ENCODE measurements around the gene PTPRN. TPM values are rescaled to one million over a fixed set of nuclear protein-coding genes. Genes with fewer than 3 reads are reported as not detected.

PTPRN gene
- total and polyA plus RNA-seq, 10 of the 15 experiments (the other 5 are each of a cell fraction or from before 2014, with no cell fraction given) = 0.28 to 0.69 TPM; not detected in 8

DNA sequence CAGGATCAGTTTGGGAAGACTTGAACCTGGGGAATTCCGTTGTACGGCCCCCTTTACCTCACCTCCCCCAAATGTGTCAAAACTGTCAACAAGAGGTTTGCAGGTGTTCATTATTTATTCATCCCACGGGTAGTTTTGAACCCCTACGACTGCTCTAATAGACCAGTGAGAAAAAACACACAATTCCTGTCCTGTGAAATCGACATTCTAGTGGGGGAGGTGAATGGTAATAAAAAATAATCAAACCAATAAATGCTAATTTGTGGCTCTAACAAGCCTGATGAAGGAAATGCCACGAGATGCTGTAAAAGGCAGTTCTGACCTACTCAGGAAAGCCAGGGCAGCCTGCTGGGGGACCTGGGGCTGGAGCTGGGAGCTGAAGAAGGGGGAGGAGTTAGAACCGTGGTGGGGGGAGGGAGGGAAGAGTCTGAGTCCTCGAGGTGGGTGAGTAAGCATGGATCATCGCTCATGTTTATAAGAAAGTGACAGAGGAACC lies 30.5 kb downstream of the PTPRN start (continued):
- no peak for TF ChIP-seq SIX5 (IDR thresholded peaks at IDR 0.05; ENCODE audit: low read depth, low read length, severe bottlenecking)
- TF ChIP-seq, protein P1, sequence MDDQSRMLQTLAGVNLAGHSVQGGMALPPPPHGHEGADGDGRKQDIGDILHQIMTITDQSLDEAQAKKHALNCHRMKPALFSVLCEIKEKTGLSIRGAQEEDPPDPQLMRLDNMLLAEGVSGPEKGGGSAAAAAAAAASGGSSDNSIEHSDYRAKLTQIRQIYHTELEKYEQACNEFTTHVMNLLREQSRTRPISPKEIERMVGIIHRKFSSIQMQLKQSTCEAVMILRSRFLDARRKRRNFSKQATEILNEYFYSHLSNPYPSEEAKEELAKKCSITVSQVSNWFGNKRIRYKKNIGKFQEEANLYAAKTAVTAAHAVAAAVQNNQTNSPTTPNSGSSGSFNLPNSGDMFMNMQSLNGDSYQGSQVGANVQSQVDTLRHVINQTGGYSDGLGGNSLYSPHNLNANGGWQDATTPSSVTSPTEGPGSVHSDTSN (IDR thresholded peaks at IDR 0.05; ENCODE audit: insufficient replicate concordance, low read depth, low read length) = peak; percentile 59
- TF ChIP-seq POLR2A (IDR thresholded peaks at IDR 0.05; ENCODE audit: low read depth, low read length) = no peak
- peak; percentile 66 for TF ChIP-seq FOXM1 (IDR thresholded peaks at IDR 0.05; ENCODE audit: low read depth, low read length)
- TF ChIP-seq, protein P2, sequence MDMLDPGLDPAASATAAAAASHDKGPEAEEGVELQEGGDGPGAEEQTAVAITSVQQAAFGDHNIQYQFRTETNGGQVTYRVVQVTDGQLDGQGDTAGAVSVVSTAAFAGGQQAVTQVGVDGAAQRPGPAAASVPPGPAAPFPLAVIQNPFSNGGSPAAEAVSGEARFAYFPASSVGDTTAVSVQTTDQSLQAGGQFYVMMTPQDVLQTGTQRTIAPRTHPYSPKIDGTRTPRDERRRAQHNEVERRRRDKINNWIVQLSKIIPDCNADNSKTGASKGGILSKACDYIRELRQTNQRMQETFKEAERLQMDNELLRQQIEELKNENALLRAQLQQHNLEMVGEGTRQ (IDR thresholded peaks at IDR 0.05; ENCODE audit: borderline replicate concordance, low read depth, low read length) = no peak
- TF ChIP-seq YBX1 (IDR thresholded peaks at IDR 0.05) = no peak
- peak in 1 of 2 experiments; percentile 61 for TF ChIP-seq IKZF2 (IDR thresholded peaks at IDR 0.05)

DNA sequence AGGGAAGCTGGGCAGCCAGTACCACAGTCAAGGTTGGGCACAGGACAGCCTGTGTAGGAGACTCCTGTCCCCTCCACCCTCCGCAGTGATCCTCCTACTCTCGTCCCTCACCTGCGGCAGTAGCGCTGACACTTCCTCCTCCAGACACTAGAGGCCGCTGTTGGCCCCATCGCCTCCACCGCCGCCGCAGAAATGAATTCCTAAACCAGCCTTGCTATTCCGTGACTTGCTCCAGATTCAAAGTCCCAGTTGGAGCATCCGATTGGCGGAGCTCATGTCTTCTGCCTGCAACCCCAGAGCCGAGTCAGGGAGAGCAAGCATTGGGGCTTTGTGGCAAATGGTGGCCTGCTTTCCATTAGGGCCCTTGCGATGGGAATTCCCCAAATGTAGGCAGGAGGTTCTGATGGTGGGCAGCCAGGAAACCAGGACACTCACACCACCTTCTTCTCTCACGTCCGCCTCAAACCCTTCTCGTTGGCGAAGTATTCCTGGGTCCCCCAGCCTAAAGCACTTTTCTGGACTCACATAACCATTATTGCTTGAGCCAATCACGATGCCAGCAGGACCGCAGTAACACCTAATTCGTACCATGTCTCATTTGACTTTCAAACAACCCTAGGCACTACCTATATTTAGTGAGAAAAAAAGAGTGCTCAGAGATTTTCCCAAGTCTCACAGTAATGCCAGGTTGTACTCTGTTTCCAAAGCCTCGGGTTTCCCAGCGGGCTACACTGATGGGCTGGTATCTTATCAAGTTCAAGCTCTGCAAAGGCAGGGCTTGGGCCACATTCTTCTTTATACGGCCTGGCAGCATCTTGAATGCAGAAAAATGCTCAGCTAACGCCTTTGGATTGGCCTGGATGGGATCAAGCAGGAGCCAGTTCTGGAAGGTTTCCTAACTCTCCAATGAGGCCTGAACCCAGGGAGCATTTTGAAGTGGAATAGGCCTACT lies 31.2 kb downstream of the PTPRN start:
- no peaks in the 10 kb centered on the region for H4K20me1 ChIP-seq (ENCODE audit: control insufficient read depth, insufficient read depth)
- ATAC-seq = peak; percentile 52
- 3% methylated on average over 25 of the region's 25 CpGs for WGBS (ENCODE audit: insufficient coverage, insufficient replicate concordance, low lambda C conversion rate, missing lambda C conversion rate)
- TF ChIP-seq ZNF24 (IDR thresholded peaks at IDR 0.05) (no peak), SMARCA5 (IDR thresholded peaks at IDR 0.05) (peak; percentile 90; the same call in 1 of the 2 replicates), EP300 (IDR thresholded peaks at IDR 0.05; ENCODE audit: borderline replicate concordance in 1 of 2, control insufficient read depth in 1 of 2, low read depth in 2 of 2, low read length in 2 of 2) (peak in 1 of 2 experiments; percentile 46; a peak in 1 of 4 replicates)
- TF ChIP-seq, protein P3, sequence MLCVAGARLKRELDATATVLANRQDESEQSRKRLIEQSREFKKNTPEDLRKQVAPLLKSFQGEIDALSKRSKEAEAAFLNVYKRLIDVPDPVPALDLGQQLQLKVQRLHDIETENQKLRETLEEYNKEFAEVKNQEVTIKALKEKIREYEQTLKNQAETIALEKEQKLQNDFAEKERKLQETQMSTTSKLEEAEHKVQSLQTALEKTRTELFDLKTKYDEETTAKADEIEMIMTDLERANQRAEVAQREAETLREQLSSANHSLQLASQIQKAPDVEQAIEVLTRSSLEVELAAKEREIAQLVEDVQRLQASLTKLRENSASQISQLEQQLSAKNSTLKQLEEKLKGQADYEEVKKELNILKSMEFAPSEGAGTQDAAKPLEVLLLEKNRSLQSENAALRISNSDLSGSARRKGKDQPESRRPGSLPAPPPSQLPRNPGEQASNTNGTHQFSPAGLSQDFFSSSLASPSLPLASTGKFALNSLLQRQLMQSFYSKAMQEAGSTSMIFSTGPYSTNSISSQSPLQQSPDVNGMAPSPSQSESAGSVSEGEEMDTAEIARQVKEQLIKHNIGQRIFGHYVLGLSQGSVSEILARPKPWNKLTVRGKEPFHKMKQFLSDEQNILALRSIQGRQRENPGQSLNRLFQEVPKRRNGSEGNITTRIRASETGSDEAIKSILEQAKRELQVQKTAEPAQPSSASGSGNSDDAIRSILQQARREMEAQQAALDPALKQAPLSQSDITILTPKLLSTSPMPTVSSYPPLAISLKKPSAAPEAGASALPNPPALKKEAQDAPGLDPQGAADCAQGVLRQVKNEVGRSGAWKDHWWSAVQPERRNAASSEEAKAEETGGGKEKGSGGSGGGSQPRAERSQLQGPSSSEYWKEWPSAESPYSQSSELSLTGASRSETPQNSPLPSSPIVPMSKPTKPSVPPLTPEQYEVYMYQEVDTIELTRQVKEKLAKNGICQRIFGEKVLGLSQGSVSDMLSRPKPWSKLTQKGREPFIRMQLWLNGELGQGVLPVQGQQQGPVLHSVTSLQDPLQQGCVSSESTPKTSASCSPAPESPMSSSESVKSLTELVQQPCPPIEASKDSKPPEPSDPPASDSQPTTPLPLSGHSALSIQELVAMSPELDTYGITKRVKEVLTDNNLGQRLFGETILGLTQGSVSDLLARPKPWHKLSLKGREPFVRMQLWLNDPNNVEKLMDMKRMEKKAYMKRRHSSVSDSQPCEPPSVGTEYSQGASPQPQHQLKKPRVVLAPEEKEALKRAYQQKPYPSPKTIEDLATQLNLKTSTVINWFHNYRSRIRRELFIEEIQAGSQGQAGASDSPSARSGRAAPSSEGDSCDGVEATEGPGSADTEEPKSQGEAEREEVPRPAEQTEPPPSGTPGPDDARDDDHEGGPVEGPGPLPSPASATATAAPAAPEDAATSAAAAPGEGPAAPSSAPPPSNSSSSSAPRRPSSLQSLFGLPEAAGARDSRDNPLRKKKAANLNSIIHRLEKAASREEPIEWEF (IDR thresholded peaks at IDR 0.05; ENCODE audit: insufficient replicate concordance, low read depth, low read length) = no peak

More for the DNA sequence above, 31.2 kb downstream of the PTPRN start:
- SMC1A ChIA-PET (ENCODE audit: uncharacterized antibody, unreplicated experiment) = interaction anchor here (0.6 to 8.8 kb wide), 11 partner anchors 9 to 146 kb away, joined by 3 to 98 read pairs (median 4); partner anchors contain the start of genes CNPPD1, GLB1L, STK16 and TUBA4A
- FAIRE-seq = peak; percentile 94
- Histone ChIP-seq H3K27ac (ENCODE audit: control insufficient read depth, insufficient read depth) (peak overlapping the region; percentile 90), H3K36me3 (ENCODE audit: control insufficient read depth in 2 of 2, insufficient read depth in 2 of 2, low read length in 1 of 2) (no peaks in the 10 kb centered on the region; a peak in 1 of 4 replicates), H3K4me3 (peak overlapping the region; percentile 71; the same call in 1 of the 2 replicates), H3K9ac (ENCODE audit: control insufficient read depth, insufficient read depth, low read length) (peak overlapping the region; percentile 72), H3K27me3 (replicated peaks in 1 of 2; ENCODE audit: control insufficient read depth in 2 of 2, insufficient read depth in 2 of 2, low read length in 1 of 2) (no peaks in the 10 kb centered on the region), H3K79me2 (ENCODE audit: control insufficient read depth, insufficient read depth, low read length) (peaks cover 6% of the 10 kb centered on the region), H3K4me2 (ENCODE audit: control insufficient read depth, insufficient read depth) (peak overlapping the region; percentile 95), H3K4me1 (ENCODE audit: control insufficient read depth, insufficient read depth, low read length) (peaks cover 26% of the 10 kb centered on the region), H3K9me3 (replicated peaks; ENCODE audit: control insufficient read depth, insufficient read depth, low read length) (no peaks in the 10 kb centered on the region), H2AFZ (ENCODE audit: control insufficient read depth, low read depth, low read length) (peak overlapping the region; percentile 98)
- intact Hi-C loops (cut with micrococcal nuclease; ENCODE audit: unreplicated experiment) (loop anchor here (5.0 kb wide), 3 partner anchors 71 to 319 kb away; partner anchors contain the start of genes CNPPD1, RETREG2, STK11IP and ZFAND2B), in situ Hi-C loops (cut with MboI) (no loop called here)
- RAD21 ChIA-PET (ENCODE audit: unreplicated experiment) = interaction anchor here (0.6 to 5.9 kb wide), 14 partner anchors 11 to 384 kb away, joined by 3 to 78 read pairs (median 4); partner anchors contain the start of genes ABCB6, CNPPD1, GLB1L and STK16
- POLR2A ChIA-PET = interaction anchor here (0.6 to 7.0 kb wide), 11 partner anchors 8 to 384 kb away, joined by 3 to 160 read pairs (median 10); partner anchors contain the start of genes ANKZF1, ATG9A, CNPPD1 and DNPEP
- TSS peak; percentile 70 for BruUV-seq (replicated peaks)
- CTCF ChIA-PET = interaction anchor here (0.7 to 13.5 kb wide), 21 partner anchors 8 to 248 kb away, joined by 3 to 257 read pairs (median 9); partner anchors contain the start of genes ANKZF1, ATG9A, CNPPD1 and DNPEP
- peak; percentile 39 for DNase-seq (ENCODE audit: low read depth, low spot score)

All from GM12878 (cell line).